ENCODE measurements around the gene GRIN1.
"Not testable (repeated sequence)": the region's sequence is repeated elsewhere in the genome, so short reads cannot be mapped to it uniquely, and the experiment has no call there.

The GRIN1 gene

DNA sequence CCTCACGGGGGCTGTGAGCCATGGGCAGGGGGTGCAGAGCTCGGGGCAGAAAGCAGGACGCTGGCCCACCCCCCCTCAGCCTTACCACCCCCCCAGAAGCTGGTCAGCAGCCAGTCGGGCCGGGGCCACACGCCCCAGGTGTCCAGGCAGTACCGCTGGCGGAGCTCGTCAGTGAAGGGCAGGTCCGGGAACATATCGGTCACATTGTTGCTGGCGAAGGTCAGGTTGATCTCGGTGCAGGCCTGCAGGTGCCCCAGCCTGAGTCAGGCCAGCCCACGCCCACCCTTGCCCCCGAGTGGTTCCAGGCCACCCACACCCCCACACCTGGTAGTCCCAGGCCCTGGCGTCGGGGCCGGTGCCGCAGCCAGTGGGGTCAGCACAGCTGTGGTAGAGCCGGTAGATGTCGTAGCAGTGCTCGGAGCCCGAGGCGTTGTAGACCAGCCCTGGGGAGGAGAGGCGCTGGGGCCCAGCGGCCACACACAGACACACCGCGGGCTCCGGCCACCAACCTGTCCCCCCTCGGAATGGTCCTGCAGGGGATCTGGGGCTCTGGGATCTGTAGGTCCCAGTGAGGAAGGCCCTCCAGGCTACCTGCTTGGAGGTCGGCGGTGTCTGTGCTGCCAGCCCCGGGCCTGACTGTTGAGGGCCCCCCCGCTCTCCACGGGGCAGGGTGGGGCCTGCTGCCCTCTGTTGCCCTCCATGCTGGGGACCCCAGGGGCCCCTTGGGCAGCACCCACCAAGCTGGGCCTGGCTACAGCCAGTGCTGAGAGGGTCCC, 27.0 kb upstream of the GRIN1 start:
- DNase-seq (ENCODE audit: low read depth) = no peak

DNA sequence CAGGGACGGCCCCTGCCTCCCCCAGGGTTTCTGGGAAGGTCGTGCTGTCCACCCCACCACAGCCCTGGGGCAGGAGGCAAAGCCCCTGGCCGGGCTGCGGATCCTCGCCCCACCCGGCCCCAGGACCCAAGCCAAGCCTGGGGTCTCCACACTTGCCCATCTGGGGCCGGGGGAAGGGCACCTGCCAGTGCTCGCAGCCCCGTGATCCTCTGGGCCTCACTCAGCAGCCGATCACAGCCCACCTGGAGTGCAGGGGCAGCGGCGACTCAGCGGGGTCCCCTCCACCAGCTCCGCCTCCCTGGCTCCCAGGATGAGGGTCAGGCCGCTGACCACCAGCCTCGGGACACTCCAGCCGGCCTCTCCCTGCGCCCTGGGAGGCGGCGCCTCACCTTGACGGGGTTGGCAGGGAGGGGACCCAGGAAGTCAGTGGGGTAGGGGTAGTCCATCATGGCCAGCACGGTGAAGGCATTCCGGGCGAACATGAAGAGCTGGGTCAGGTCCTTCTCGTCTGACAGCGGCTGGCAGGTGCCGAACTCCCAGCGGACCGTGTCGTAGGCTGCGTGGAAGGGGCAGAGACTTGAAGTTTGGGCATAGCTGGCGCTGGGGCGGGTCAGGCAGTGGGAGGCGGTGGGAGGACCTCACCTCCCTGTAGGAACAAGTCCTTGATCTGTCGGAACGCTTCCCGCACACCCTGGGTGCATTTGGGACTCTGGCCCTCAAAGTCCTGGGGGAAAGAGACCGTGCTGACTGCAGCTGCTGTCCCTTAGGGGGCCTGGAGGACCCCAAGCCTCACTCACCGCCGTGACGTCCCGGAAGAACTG, 26.2 kb upstream of the GRIN1 start:
- no peak for DNase-seq (ENCODE audit: low read depth)

DNA sequence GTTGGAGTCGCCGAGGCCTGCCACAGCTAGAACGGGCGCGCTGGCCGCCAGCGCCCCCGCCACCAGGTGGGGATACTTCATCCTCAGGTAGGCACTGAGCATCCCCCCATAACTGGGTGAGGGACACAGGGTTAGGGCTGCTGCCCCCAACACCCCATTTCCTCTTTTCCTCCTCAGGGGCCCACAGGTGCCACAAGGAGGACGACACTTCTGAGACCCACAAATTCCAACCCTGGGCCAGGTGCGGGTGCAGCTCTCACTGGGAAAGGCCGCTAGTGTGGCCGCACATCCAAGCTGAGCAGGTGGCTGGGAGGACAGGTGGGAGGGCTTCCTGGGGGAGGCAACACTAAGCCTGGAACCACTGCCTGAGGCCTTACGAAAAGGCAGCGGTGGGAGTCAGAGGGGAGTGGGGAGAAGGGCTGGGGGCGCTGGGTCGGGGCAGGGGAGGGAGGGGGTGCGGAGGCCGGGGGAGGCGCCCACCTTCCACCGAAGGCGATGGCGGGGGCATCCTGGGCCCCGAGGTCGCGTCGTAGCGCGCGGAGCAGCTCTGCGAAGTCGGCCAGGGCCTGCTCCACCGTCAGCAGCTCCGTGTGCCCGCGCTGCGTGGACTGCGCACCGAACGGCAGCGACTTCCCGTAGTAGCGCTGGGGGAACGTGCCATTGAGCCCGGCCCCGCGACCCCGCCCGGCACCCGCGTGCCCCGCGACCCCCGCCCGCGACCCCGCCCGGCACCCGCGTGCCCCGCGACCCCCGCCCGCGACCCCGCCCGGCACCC, 25.4 kb upstream of the GRIN1 start:
- DNase-seq (ENCODE audit: low read depth) = peak; percentile 29

DNA sequence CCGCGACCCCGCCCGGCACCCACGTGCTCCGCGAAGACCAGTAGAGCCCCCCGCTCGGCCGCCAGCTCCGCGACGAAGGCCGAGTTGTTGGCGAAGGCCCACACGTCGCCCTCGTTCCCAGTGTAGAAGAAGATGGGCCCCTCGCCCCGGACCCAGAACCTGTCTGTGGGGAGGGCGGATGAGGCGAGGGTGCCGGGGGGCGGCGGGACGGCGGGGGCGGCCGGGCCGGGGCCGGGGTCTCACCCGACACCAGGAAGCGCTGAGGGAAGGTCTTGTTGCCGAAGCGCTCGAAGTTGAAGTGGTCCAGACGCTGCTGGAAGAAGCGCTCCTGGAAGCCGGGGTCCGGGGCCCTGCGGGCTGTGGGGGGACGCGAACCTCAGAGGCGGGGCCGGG, 24.7 kb upstream of the GRIN1 start:
- no peak for DNase-seq (ENCODE audit: low read depth)

DNA sequence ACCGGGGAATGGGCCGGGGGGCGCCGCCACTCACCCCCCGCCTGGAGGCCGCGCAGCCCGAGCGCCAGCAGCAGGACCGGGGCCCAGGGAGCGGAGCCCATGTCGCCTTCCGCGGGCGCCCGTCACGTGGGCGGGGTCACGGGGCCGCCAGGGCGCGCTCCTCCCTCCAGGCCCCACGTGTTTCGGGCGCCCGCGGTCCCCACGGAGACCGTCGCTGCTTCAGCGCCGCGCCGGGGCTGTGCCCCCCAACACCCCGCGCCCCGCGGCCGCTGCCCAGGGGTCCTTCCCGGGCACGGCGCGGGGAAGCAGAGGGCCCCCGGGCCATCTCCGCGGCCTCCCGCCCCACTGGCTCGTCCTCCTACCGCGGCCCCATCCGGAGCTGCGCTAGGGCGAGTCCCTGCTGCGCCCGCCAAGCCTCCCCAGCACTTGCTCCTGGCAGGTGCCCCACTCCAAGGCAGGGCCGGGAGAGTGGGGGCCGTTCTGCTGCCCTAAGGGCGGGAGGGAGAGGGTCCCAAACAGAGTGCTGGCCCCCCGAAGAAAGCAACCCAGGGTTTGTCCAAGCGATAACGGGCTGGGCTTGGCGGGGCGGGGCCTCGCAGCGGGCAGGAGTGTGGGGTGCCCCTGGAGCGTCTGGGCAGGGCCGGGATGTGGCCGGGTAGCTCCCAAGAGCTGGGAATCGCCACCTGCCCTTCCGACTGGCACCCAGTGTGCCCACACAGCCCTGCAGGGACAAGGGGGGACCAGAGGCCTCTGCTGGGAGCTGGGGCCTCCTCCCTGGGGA, 24.2 kb upstream of the GRIN1 start, which contains the start of gene DPP7:
TSS of gene DPP7 (minus strand) at position 121 of the 781 bp plus-strand sequence. CDS start at position 101, 20 bp downstream.
- DNase-seq (ENCODE audit: low read depth) = peak; percentile 63

DNA sequence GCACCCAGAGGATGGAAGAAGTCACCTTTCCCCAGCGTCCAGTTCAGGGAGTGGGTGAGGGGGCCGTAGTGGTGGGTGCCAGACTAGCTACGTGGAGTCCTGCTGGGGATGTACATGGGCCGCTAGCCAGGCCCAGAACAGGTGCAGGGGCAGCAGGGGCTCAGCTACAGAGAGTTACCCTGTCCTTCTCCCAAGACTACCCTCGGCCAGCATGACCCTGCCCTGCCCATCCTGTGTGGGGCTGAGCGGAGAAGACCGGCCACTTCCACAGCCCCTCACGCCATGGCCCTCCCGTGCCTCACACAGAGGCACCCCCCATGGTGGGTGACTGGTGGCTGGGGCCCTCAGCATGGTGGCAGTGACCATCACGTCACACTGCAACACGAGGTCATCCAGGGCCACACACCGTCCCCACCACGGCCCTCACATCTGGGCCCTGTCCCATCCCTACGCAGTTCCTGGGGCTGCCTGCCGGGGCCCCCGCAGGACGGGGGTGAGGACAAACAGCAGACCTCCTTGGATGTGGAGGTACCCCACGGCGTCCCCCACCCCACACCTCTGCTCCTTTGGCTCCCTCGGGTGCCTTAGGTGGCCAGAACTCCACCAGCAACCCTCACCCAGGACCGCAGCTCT, 23.4 kb upstream of the GRIN1 start:
- no peak for DNase-seq (ENCODE audit: low read depth)

DNA sequence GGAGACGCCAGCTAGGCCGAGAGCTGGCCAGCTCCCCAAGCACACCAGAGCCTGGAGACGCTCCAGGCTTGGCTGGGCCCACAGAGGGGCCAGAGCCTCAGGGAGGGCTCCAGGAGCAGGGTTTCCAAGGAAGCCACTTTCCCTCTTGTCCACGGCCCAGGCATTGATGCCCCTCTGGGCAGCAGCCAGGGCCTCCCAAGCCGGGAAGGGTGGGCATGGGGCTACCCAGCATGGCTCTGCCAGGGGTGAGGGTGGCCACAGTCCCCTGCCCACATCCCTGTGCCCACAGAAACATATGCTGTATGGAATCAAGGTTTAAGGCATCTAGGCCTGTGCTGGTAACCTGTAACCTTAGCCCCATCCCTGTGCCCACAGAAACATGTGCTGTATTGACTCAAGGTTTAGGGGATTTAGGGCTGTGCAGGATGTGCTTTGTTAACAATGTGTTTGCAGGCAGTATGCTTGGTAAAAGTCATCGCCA, 22.9 kb upstream of the GRIN1 start:
- DNase-seq (ENCODE audit: low read depth) = no peak

DNA sequence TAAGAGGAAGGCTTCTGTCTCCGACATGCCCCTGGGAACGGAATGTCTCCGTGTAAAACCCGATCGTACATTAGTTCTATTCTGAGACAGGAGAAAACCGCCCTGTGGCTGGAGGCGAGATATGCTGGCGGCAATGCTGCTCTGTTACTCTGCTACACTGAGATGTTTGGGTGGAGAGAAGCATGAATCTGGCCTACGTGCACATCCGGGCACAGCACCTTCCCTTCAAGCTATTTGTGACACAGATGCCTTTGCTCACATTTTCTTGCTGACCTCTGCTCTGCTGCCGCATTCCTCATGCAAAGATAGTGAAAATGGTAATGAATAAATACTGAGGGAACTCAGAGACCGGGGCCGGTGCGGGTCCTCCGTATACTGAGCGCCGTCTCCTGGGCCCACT, 22.2 kb upstream of the GRIN1 start:
- no peak for DNase-seq (ENCODE audit: low read depth)

DNA sequence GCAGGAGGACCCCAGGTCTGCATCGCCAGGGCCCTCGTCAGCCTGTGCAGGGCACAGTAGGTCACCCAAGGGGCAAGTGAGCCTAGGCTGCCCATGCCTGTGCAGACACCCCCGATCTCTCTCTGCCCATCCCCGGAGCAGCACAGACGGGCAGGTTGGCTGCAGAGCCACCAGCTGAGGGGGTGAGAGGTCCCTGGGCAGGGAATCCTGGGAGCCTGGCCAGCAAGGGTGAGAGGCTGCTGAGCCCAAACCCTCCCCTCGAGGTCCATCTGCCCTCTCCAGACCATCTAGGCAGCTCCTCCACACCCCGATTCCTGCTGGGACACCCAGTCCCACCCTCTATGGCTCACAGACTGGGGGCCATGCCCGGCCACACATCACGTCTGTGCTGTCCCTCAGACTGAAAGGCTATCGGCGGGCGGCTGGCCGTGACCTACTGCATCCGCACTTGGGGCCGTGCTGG, 21.7 kb upstream of the GRIN1 start:
- DNase-seq (ENCODE audit: low read depth) = no peak

DNA sequence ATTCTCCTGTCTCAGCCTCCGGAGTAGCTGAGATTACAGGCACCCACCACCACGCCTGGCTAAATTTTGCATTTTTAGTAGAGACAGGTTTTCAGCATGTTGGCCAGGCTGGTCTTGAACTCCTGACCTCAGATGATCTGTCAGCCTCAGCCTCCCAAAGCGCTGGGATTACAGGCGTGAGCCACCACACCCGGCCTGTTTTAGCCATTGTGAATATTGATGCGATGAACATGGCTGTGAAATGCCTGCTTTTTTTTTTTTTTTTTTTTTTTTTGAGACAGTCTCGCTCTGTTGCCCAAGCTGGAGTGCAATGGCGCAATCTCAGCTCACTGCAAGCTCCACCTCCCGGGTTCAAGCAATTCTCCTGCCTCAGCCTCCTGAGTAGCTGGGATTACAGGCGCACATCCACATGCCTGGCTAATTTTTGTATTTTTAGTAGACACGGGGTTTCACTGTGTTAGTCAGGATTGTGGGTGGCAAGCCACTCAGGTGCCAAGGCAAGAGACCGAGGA, 20.8 kb upstream of the GRIN1 start:
- DNase-seq (ENCODE audit: low read depth) = not testable (repeated sequence)

DNA sequence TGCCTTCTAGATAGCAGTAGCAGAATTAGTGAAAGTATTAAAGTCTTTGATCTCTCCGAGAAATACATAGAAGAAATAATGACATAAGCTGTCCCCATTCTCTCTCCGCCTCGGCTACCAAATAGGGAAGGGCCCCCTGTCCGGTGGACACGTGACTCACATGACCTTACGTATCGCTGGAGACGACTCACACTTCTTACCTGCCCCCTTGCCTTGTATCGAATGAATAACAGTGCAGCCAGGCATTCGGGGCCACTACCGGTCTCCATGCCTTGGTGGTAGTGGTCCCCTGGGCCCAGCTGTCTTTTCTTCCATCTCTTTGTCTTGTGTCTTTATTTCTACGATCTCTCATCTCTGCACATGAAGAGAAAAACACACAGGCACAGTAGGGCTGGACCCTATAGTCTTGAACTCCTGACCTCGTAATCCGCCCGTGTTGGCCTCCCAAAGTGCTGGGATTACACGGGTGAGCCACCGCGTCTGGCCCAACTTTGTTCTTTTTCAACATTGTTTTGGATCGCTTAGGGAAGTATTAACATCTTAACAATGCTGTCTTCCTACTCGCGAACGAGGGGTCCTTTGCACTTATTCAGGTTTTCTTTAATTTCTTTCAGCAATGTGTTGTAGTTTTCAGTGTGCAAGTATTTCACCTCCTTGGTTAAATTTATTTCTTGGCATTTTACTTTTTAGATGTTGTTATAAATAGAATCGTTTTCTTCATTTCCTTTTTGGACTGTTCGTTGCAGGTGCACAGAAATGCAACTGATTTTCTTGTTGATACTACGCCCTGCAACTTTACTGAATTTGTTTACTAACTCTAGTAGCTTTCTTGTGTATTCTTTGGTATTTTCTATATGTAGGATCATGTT, 16.8 kb upstream of the GRIN1 start:
- not testable (repeated sequence) for DNase-seq (ENCODE audit: low read depth)

DNA sequence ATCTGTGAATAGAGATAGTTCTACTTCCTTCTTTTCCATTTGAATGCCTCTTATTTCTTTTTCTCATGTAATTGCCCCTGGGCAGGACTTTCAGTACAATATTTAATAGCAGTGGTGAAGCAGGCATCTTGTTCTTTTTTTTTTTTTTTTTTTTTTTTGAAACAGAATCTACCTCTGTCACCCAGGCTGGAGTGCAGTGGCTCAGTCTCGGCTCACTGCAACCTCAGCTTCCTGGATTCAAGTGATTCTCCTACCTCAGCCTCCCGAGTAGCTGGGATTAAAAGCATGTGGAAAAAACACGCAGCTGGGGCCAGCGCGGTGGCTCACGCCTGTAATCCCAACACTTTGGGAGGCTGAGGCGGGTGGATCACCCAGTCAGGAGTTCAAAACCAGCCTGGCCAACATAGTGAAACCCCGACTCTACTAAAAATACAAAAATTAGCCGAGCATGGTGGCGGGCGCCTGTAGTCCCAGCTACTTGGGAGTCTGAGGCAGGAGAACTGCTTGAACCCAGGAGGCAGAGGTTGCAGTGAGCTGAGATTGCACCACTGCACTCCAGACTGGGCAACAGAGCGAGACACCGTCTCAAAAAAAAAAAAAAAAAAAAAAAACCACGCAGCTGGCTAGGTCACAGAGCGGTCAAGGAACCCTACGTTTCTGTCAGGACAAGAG, 16.0 kb upstream of the GRIN1 start:
- DNase-seq (ENCODE audit: low read depth) = not testable (repeated sequence)

DNA sequence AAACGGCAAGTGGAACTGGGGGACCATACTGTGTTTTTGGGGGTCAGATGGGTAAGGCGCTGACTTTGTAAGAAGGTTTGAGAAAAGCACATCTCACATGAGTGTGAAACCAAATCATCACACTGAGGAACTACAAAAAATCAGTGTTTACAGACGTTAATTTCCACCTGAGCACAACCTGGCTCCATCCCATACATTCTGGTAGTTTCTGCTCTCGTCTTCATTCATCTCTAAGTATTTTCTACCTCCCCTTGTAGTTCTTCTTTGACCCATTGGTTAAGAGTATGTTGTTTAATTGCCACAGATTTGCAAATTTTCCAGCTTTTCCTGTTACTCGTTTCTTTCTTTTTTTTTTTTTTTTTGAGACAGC, 15.5 kb upstream of the GRIN1 start:
- no peak for DNase-seq (ENCODE audit: low read depth)

DNA sequence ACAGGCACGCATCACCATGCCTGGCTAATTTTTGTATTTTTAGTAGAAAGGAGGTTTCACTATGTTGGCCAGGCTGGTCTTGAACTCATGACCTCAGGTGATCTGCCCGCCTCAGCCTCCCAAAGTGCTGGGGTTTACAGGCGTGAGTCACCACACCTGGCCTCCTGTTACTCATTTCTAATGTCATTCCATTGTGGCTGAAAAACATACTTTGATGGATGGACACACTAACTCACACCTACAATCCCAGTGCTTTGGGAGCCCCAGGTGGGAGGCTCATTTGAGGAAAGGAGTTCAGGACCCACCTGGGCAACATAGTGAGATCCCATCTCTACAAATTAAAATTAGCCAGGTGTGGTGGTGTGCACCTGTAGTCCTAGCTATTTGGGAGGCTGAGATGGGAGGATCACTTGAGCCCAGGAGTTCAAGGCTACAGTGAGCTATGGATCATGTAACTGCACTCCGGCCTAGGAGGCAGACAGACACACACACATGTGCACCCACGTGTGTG, 14.9 kb upstream of the GRIN1 start:
- not testable (repeated sequence) for DNase-seq (ENCODE audit: low read depth)

DNA sequence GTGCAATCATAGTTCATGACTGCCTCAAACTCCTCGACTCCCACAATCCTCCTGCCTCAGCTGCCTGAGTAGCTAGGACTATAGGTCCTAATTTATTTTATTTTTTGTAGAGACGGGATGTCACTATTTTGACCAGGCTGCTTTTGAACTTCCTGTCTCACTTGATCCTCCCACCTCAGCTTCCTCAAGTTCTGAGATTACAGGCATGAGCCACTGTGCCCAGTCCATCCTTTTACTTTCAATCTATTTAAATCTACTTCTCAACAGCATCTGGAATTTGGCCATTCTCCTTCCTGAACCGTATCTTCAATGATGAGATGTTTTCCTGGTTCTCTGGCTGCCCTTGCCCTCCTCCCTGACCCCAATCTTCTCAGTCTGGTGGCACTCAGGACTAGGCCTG, 12.2 kb upstream of the GRIN1 start:
- no peak for DNase-seq (ENCODE audit: low read depth)

DNA sequence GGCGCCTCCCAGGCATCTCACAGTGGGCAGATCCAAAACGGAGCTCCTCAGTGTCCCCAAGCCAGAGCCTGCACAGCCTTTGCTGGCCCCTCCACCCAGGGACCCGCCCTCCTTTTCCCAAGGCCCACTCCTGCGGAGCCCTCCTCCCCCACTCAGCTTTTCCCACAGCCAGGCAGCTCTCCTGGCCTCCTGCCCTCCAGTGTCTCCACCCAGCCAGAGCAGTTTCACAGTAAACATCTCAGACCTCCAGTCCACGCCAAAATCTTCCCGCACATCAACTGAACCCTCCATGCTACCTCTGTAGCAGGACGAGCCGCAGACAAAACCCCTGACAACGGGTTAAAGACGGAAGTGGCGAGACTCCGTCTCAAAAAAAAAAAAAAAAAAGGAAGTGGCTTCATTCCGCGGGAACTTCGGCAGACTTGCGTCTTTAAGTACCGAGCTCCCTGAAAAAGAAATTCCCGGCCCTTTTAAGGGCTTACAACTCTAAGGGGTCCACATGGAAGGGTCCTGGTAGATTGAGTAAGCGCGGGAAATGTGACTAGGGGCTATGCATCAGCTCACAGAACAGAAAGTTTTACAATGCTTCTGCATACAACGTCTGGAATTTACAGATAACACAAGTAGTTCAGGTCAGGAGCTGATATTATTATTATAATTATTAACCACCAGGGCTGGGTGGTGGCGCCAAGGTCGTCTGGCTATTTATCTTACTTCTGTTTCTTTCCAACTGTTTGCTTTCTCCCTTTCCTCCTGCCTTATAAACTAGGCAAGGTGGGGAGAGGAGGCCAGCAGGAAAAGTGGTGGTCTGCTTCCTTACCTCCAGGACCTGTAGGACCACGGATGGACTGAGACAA, 11.4 kb upstream of the GRIN1 start:
- no peak for DNase-seq (ENCODE audit: low read depth)

DNA sequence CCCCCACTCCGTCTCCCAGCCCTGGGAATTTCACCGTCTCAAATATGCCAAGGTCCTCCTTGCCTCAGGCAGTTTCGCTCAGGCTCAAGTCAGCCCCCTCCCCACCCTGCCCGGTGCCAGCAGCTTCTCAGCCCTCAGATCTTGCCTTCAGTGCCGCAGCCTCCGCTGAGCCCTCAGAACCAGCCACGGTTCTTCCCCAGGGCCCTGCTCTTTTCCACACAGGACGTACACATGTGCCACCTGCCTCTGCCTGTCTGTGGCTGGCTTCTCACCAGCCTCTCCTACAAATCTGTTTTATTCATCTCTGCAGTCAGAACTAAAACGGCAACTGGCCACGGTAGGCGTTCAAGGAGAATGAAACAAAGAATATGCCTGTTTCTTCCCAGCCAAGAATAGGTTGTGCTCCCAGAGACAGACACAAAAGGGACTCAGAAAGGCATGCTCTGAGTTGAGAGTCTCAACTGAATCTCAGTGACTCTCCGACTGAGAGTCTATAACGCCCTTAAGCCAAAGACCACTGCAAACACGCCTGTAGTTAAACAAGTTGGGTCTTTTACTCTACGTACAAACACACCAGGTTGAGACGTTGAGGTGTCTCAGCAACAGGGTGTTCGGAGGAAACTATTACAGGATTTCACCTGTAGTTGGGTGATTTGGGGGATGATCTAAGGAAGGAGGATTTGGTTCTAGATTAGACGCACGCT, 10.6 kb upstream of the GRIN1 start:
- no peak for DNase-seq (ENCODE audit: low read depth)
